Heart left ventricle (tissue), 13 donors: Measurements from ENCODE around the gene PHACTR1.

ENCODE experiments used
- CTCF ChIP-seq, 12 donors: fragments of 200-600 bp; sonication (generic) in 4 of 12; IDR thresholded peaks; one replicate each; pipeline versions ENCODE4 v1.5.0 to v1.8.0; 2018 to 2022; ENCODE audit warnings: antibody characterized with exemption in 12 of 12, mild to moderate bottlenecking in 5 of 12
- POLR2A ChIP-seq, 2 donors: fragments of 450-650 bp; IDR thresholded peaks; one replicate each; pipeline ENCODE4 v1.6.1; 2017; ENCODE audit warnings: antibody characterized with exemption in 2 of 2, mild to moderate bottlenecking in 2 of 2, moderate library complexity in 2 of 2
- donor health status: ischemic (EF 13 %, LVEDD 7.1; RV severe dilation, severe dysfunction).
- donor health status: DM: no; HTN: yes; CAD: no.
- donor health status: DM: no; HTN: no; CAD: no.
- donor health status: ischemic (EF 25% LVEDD 6.9; RV normal size, moderate dysfunction).
- donor health status: ischemic (EF 25% LVEDD 5.7; RV mildly dilated, moderate dysfunction).
- donor health status: ischemic (EF 35%, LVEDD 5.7; RV mildly dilated, moderate dysfunction).
- donor health status: nonischemic (EF 11% LVEDD 7.7; RV severe dilation, severe dysfunction).
- donor health status: DM: yes; HTN: yes; CAD: no.
- donor health status: PGD.
- donor health status: ischemic (EF 29% LVEDD 5.4; RV normal size, mild dysfunction).
- donor health status: nonischemic (EF 23%, LVEDD 6.1; RV moderate dilation, normal function).

GRCh38 chr6:13328076-13328874, 611.7 kb downstream of the PHACTR1 start, which contains the start of gene TBC1D7:
- TF ChIP-seq POLR2A (IDR thresholded peaks at IDR 0.05) (peak in 1 of 2 donors; percentile 93), CTCF (IDR thresholded peaks at IDR 0.05) (peak in 4 of 12 donors; percentile 5 to 23 (median 12))
